GM12891 (cell line): ENCODE data around the gene SMYD3.

Experiments
- POLR2A ChIP-seq: IDR thresholded peaks from 2 replicates; pipeline ENCODE4 v1.6.1; 2011; ENCODE audit warnings: low read depth, low read length, control low read depth
- POLR2AphosphoS5 ChIP-seq: IDR thresholded peaks from 2 replicates; pipeline ENCODE4 v1.6.1; 2011; ENCODE audit warnings: low read depth, low read length, control low read depth
- SPI1 ChIP-seq: IDR thresholded peaks from 2 replicates; pipeline ENCODE4 v1.6.1; 2011; ENCODE audit warnings: low read depth, low read length, control low read depth
- TAF1 ChIP-seq: IDR thresholded peaks from 2 replicates; pipeline ENCODE4 v1.6.1; 2011; ENCODE audit warnings: low read depth, low read length, control low read depth

GRCh38 chr1:246139745-246140182 is 367.3 kb downstream of the SMYD3 start:
- TF ChIP-seq SPI1 (no peak), TAF1 (no peak), POLR2A (no peak), POLR2AphosphoS5 (no peak)
